Gastrocnemius medialis (tissue), 4 donors: ENCODE measurements around the gene NR1H2.

Experiments used
- CTCF ChIP-seq, 5 experiments: fragments of 450-650 bp in 3 of 5; fragments of 200-600 bp in 2 of 5; sonication (generic) in 2 of 5; IDR thresholded peaks in 4 of 5; conservative IDR thresholded peaks in 1 of 5; 1 replicate in 4 of 5; 2 replicates in 1 of 5; pipeline ENCODE4 v1.5.1; 2016 to 2019; ENCODE audit warnings: antibody characterized with exemption in 5 of 5, mild to moderate bottlenecking in 3 of 5, moderate library complexity in 3 of 5
- POLR2A ChIP-seq, 2 donors: fragments of 450-650 bp; IDR thresholded peaks; one replicate each; pipeline ENCODE4 v1.6.1; 2017; ENCODE audit warnings: antibody characterized with exemption in 2 of 2, mild to moderate bottlenecking in 2 of 2, moderate library complexity in 2 of 2

- TF ChIP-seq CTCF (IDR thresholded peaks at IDR 0.05 in 4 of 5, conservative IDR thresholded peaks at IDR 0.05 in 1 of 5) (no peak), POLR2A (IDR thresholded peaks at IDR 0.05) (no peak)
Measured at GRCh38 chr19:50412419-50412818, 36.2 kb downstream of the NR1H2 start.
